A549 (cell line): ENCODE measurements around the gene SYNCRIP.

Experiments used
- CEBPB ChIP-seq, 2 experiments: fragments of >200 bp in 1 of 2; sonication (Bioruptor Twin) in 1 of 2; formaldehyde crosslinking in 1 of 2; IDR thresholded peaks; 2 replicates each; pipeline ENCODE4 v1.6.1; 2012 to 2016
- E2F6 ChIP-seq: IDR thresholded peaks from 2 replicates; pipeline ENCODE4 v1.6.1; 2012; ENCODE audit warnings: low read depth, borderline replicate concordance
- ESRRA ChIP-seq: fragments of 150-350 bp; IDR thresholded peaks from 2 replicates; pipeline ENCODE4 v1.6.1; 2014; ENCODE audit warnings: mild to moderate bottlenecking, low read length, borderline replicate concordance
- HEYL ChIP-seq: fragments of 250-450 bp; sonication (Bioruptor Pico); IDR thresholded peaks from 2 replicates; pipeline ENCODE4 v1.8.0; 2021; ENCODE audit warnings: mild to moderate bottlenecking, moderate library complexity
- JUN ChIP-seq, 2 experiments: fragments of >200 bp; sonication (Bioruptor Twin); formaldehyde crosslinking; IDR thresholded peaks; 2 replicates in 1 of 2; 3 replicates in 1 of 2; pipeline ENCODE4 v1.6.1; 2016 to 2017
- JUNB ChIP-seq: fragments of >200 bp; sonication (Bioruptor Twin); formaldehyde crosslinking; IDR thresholded peaks from 2 replicates; pipeline ENCODE4 v1.6.1; 2016
- MAFK ChIP-seq: fragments of 450-650 bp; IDR thresholded peaks from 2 replicates; pipeline ENCODE4 v1.6.1; 2014; ENCODE audit not compliant: partially characterized antibody
- POLR2A ChIP-seq: IDR thresholded peaks from 2 replicates; pipeline ENCODE4 v1.6.1; 2012; ENCODE audit warnings: mild to moderate bottlenecking, low read length
- REST ChIP-seq: fragments of 200-600 bp; sonication (generic); IDR thresholded peaks from 2 replicates; pipeline ENCODE4 v1.6.1; 2016; ENCODE audit warnings: antibody characterized with exemption, mild to moderate bottlenecking, moderate library complexity
- ZFP36 ChIP-seq: fragments of 450-650 bp; IDR thresholded peaks from 2 replicates; pipeline ENCODE4 v1.6.1; 2014; ENCODE audit warnings: borderline replicate concordance; ENCODE audit not compliant: partially characterized antibody
- TF ChIP-seq, protein P1 (sequence below): fragments of >200 bp; sonication (Bioruptor Twin); formaldehyde crosslinking; IDR thresholded peaks from 3 replicates; pipeline ENCODE4 v1.5.1; 2016
- TF ChIP-seq, protein P2 (sequence below): fragments of 250-450 bp; sonication (Bioruptor Pico); IDR thresholded peaks from 2 replicates; pipeline ENCODE4 v1.5.0; 2021; ENCODE audit warnings: mild to moderate bottlenecking, moderate library complexity, borderline replicate concordance

DNA sequence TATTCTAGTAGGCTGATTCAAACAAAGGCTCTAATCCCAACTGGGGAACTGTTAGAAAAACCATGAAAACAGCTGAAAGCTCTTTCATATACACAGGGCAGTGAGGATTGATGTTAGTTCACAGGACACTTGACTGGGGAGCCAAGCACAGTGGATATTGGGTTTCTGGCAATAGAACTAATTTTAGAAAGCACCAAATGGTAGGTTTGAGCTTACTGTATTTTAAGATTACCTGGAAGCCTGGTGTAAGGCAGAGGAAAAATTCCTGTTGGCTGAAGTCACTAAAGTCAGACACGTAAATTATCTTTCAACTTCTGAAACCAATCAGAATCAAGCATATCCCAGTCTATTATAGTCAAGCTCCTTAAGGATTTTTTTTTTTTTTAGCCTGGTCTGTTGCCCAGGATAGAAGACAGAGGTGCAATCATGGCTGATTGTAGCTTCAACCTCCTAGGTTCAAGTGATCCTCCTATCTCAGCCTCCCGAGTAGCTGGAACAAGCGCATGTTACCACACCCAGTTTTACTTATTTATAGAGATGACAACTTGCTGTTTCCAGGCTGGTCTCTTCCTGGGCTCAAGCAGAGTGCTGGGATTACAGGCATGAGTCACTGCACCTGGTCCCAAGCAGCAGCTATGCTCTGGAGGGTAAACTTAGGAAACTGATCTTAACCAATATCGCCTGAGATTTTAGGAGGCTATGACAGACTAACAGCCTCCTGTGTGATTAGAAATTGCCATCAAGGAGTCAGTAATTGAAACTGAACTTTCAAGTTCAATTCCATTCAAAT is 32.5 kb upstream of the SYNCRIP start:
- TF ChIP-seq, protein P1, sequence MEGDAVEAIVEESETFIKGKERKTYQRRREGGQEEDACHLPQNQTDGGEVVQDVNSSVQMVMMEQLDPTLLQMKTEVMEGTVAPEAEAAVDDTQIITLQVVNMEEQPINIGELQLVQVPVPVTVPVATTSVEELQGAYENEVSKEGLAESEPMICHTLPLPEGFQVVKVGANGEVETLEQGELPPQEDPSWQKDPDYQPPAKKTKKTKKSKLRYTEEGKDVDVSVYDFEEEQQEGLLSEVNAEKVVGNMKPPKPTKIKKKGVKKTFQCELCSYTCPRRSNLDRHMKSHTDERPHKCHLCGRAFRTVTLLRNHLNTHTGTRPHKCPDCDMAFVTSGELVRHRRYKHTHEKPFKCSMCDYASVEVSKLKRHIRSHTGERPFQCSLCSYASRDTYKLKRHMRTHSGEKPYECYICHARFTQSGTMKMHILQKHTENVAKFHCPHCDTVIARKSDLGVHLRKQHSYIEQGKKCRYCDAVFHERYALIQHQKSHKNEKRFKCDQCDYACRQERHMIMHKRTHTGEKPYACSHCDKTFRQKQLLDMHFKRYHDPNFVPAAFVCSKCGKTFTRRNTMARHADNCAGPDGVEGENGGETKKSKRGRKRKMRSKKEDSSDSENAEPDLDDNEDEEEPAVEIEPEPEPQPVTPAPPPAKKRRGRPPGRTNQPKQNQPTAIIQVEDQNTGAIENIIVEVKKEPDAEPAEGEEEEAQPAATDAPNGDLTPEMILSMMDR = no peak
- TF ChIP-seq POLR2A (no peak), JUN (IDR thresholded peaks at IDR 0.05) (no peak; a peak in 1 of 5 replicates), REST (no peak), ESRRA (no peak), ZFP36 (no peak), CEBPB (IDR thresholded peaks at IDR 0.05) (no peak), E2F6 (no peak), MAFK (no peak), HEYL (CRISPR knock-in tag) (no peak), JUNB (no peak)
- TF ChIP-seq, protein P2, sequence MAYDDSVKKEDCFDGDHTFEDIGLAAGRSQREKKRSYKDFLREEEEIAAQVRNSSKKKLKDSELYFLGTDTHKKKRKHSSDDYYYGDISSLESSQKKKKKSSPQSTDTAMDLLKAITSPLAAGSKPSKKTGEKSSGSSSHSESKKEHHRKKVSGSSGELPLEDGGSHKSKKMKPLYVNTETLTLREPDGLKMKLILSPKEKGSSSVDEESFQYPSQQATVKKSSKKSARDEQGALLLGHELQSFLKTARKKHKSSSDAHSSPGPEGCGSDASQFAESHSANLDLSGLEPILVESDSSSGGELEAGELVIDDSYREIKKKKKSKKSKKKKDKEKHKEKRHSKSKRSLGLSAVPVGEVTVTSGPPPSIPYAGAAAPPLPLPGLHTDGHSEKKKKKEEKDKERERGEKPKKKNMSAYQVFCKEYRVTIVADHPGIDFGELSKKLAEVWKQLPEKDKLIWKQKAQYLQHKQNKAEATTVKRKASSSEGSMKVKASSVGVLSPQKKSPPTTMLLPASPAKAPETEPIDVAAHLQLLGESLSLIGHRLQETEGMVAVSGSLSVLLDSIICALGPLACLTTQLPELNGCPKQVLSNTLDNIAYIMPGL (CRISPR knock-in tag) = no peak; the same call in 1 of the 2 replicates
